GM21423 (cell line): ENCODE data around the gene RAET1G.
"Not testable (repeated sequence)": the region's sequence is repeated elsewhere in the genome, so short reads cannot be mapped to it uniquely, and the experiment has no call there.

Experiments used
- ATAC-seq: cut with Tn5 transposase; IDR thresholded peaks from one replicate; pipeline ENCODE4 v1.9.1; 2021; ENCODE audit warnings: mild to moderate bottlenecking, moderate library complexity; ENCODE audit not compliant: unreplicated experiment

The RAET1G gene

GRCh38 chr6:149915970-149916865 lies 6.7 kb downstream of the RAET1G start:
- no peak for ATAC-seq

DNA sequence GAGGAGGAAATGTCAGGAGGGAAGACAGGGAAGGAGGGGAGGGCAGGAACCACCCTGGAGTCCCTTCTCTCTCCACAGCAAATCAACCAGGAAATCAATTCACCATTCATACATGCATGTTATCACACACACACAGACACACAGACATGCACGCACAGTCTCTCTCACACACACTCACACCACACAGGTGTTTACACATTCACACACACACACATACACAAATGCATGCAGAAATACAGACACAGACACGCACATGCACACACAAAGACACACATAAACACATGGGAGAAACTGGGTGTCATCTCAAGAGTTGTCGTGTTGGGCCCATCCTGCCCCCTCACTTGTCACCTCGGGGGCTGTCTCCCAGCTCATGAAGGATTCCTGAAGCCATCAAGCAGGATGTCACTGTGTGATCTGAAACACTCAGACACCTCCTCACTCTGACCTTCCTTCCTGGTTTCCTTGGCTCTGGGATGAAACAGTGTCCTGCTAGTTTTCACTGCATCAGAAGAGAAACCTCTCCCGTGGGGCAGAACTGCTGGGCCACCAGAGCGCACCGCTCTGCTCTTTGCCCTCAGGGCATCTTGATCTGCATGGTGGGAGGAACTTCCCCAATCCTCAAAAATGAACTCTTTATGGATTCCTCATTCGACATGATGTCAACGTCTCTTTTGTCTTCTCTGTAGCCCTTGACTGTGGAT lies 9.2 kb downstream of the RAET1G start:
- no peak for ATAC-seq

GRCh38 chr6:149913085-149913484 lies 9.8 kb downstream of the RAET1G start:
- ATAC-seq = no peak

DNA sequence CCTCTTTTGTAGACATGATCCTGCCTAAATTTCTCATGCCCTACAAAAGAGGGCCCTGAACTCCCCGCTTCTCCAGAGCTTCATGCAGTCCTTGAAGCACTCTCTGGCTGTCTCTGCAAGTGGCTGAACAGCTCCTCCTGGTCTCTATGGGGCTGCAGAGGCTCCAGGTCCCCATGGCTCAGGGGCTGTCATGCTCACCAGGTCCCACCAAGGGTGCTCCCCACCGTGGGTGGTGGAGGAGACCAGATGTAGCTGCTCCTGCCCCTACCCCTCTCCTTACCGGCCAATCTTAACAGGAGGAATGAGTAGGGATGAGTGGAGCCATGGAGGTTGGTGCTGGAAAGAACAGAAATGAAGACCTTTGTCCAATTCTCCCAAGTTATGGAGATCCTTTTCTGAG lies 10.2 kb downstream of the RAET1G start:
- not testable (repeated sequence) for ATAC-seq

DNA sequence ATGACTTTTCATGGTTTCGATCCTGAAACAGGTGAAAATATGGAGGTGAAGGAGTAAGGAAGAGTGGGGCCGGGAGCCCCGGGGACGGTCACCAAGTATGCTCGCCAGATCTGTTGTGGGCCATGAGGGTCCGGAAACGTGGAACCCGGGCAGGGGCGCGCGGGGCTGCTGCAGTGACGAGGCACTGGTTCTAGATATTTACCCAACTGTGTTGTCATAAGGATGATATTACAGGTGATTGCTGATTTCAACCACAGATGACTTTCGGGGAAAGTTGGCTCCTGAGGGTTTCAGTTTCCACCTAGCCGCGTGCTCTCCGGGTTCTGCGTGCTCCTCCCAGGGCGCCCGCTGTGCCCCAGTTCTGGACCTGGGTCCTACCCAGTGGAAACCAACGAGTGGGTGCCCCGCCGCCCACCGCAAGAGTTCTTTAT lies 12.2 kb downstream of the RAET1G start:
- ATAC-seq = no peak

GRCh38 chr6:149909701-149910470 lies 13.0 kb downstream of the RAET1G start:
- no peak for ATAC-seq

GRCh38 chr6:149908480-149908879 lies 14.4 kb downstream of the RAET1G start:
- not testable (repeated sequence) for ATAC-seq

GRCh38 chr6:149907317-149907716 lies 15.6 kb downstream of the RAET1G start:
- ATAC-seq = no peak

GRCh38 chr6:149906405-149906804 lies 16.5 kb downstream of the RAET1G start:
- no peak for ATAC-seq

DNA sequence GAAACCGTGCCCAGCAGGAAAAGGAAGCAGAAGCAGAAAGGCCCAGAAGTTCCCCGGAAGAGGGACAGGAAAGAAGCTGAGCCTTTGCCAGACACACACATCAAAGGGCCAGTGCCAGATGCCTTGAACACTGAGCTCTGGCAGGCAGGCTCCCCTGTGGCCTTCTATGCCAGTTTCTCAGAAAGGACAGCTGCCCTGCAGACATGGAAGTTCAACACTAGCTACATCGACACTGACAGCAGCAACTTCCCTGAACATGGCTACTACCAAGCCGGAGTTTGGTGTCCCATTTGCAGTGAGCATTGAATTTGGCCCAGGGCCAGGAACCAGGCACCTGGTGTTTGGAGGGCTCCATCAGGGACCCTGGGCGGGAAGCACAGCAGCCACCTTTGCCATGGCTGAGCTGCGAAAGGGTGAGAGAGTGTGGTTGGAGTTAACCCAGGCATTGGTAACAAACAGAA lies 17.0 kb downstream of the RAET1G start:
- no peak for ATAC-seq

- ATAC-seq = no peak
Measured at GRCh38 chr6:149905371-149905910, 17.5 kb downstream of the RAET1G start.

- no peak for ATAC-seq
Measured at GRCh38 chr6:149904661-149905370, 18.1 kb downstream of the RAET1G start.

- ATAC-seq = no peak
Measured at GRCh38 chr6:149903938-149904611, 18.8 kb downstream of the RAET1G start.

DNA sequence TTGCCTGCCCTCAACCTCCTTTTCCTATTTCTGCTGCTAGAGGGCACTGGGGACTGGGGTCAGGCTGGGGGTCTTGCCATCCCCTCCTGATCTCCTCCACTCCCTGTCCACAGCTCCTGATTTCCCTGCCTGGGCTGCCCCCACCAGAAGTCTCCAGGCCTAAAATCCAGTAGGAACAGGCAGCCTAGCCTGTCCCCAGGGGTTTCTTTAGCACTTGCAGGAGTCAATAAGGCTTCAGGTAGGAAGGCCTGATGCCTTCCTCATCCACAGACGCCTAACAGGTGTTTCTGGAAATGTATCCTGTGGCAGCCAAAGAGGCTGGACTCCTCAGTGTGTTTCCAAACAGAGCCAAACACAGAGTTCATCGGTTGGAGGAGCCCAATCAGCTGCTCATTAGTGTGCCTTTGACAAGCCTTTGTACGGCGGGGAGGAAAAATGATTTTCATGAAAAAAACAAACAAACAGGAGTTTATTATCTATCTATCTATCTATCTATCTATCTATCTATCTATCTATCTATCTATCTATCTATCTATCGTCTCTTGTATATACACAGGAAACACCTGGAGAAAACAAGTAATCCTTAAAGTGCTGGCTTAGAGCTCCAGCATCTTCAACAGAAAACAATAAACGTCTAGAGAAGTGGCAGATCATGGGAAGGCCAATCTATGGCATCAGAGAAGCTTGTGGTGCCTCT lies 21.3 kb downstream of the RAET1G start:
- ATAC-seq = no peak

GRCh38 chr6:149900620-149901443 lies 22.1 kb downstream of the RAET1G start:
- no peak for ATAC-seq

- ATAC-seq = no peak
Measured at GRCh38 chr6:149899926-149900619, 22.8 kb downstream of the RAET1G start.

GRCh38 chr6:149899486-149899885 lies 23.4 kb downstream of the RAET1G start:
- no peak for ATAC-seq

GRCh38 chr6:149898966-149899365 lies 24.0 kb downstream of the RAET1G start:
- ATAC-seq = no peak
